PFSK-1 (cell line): ENCODE data around the gene GMDS.

ENCODE experiments used
- POLR2AphosphoS5 ChIP-seq: IDR thresholded peaks from 2 replicates; pipeline ENCODE4 v1.6.1; 2012; ENCODE audit warnings: low read depth, mild to moderate bottlenecking, control low read depth, low read length, moderate library complexity
- TAF1 ChIP-seq: IDR thresholded peaks from 2 replicates; pipeline ENCODE4 v1.6.1; 2012; ENCODE audit warnings: low read length, control low read depth, borderline replicate concordance; ENCODE audit not compliant: insufficient read depth

GRCh38 chr6:1841136-1841535 lies 404.3 kb downstream of the GMDS start:
- TF ChIP-seq TAF1 (no peak), POLR2AphosphoS5 (no peak)
